Fibroblast of the aortic adventitia (primary cell): ENCODE results near the gene SNX3. TPM values are rescaled to one million over a fixed set of nuclear protein-coding genes. Genes with fewer than 3 reads are reported as not detected.
"Not testable (repeated sequence)": the region's sequence is repeated elsewhere in the genome, so short reads cannot be mapped to it uniquely, and the experiment has no call there.

Source experiments
- DNase-seq: peaks from one replicate; pipeline ENCODE4 v3.0.0-alpha.2; 2010; ENCODE audit warnings: low read depth
- H3K4me3 ChIP-seq: 2 replicates; pipeline ENCODE4 v1.5.1; 2011; ENCODE audit warnings: low read depth, mild to moderate bottlenecking, control low read depth, low read length, moderate library complexity
- total RNA-seq: library from RNA; depleted of rRNA; stranded (reverse); fragments of >200 nt; gene quantifications from 2 replicates; pipeline ENCODE4 v1.2.3, GENCODE V29; 2012; ENCODE audit warnings: low replicate concordance
- TF ChIP-seq, protein P1 (sequence below): IDR thresholded peaks from 2 replicates; pipeline ENCODE4 v1.5.1; 2011; ENCODE audit warnings: mild to moderate bottlenecking, low read length, control low read depth, inconsistent platforms; ENCODE audit not compliant: insufficient read depth

The SNX3 gene
- total RNA-seq = 165 and 266 TPM in 2 replicates

DNA sequence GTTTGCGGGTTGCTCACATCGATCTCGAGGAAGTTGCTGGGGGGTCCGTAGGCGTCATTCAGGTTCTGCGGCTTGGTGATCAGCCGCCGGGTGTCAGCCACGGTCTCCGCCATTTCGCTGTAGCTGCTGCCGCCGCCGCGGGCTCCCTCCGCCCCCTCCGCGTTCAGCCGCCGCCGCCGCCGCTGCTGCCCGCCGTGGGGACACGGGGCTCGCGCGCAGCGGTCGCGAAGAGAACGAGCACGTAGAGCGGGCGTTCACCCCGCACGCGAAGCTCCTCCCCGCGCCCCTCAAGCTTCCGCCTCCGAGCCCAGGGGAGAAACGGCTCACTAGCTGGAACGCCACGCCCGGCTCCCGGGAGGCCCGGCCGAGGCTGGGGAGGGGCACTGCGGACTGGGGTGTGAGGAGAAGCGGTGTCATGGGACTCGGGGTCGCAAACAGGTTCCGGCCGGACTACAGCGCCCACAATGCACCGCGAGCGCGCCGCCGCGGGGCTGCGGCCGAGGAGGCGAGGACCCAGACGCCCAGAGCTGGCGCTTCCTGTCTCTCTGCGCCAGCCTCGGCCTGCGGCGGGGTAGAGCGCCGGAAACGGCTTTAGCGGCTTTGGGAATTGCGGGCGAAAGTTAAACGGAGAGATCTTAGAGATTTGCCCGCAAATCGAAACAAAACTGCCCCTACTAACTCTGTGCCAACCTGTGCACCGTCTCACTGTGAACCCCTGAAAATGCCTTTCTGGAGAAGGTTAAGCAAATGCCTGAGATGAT is at the start of gene SNX3:
TSS of gene SNX3 (minus strand) at position 232 of the 761 bp plus-strand sequence. CDS start at position 113, 119 bp downstream.
- TF ChIP-seq, protein P1, sequence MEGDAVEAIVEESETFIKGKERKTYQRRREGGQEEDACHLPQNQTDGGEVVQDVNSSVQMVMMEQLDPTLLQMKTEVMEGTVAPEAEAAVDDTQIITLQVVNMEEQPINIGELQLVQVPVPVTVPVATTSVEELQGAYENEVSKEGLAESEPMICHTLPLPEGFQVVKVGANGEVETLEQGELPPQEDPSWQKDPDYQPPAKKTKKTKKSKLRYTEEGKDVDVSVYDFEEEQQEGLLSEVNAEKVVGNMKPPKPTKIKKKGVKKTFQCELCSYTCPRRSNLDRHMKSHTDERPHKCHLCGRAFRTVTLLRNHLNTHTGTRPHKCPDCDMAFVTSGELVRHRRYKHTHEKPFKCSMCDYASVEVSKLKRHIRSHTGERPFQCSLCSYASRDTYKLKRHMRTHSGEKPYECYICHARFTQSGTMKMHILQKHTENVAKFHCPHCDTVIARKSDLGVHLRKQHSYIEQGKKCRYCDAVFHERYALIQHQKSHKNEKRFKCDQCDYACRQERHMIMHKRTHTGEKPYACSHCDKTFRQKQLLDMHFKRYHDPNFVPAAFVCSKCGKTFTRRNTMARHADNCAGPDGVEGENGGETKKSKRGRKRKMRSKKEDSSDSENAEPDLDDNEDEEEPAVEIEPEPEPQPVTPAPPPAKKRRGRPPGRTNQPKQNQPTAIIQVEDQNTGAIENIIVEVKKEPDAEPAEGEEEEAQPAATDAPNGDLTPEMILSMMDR = peak; percentile 17
- H3K4me3 ChIP-seq = peak within 1 kb of the TSS; percentile 86
- DNase-seq = peak; percentile 95

DNA sequence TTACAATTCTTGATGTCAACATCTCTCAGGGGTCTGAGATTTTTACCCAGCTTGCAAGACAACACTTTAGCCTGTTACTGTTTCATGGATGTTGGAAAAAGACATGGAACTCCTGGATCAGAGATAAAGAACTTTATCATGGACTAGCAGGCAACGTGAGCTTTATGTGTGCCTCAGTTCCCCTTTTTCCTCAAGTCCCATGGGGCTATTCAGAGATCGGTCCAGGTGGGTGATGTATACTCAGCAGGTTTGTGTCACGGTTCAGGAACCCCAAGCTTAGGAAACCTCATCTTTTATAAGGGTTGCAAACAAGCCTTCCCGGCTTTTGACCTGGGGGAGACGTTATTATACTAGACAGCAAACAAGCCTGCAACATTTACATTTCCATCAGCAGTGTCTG is 49.0 kb upstream of the SNX3 start:
- H3K4me3 ChIP-seq = no peak overlapping the region
- DNase-seq = no peak

DNA sequence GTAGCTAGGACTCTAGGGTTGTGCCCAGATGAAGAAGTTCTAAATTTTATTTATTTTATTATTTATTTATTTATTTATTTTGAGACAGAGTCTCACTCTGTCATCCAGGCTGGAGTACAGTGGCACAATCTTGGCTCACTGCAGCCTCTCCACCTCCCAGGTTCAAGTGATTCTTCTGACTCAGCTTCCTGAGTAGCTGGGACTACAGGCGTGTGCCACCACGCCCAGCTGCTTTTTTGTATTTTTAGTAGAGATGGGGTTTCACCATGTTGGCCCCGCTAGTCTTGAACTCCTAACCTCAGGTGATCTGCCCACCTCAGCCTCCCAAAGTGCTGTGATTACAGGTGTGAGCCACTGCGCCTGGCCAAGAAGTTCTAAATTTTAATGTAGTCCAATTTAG is 47.8 kb upstream of the SNX3 start:
- not testable (repeated sequence) for H3K4me3 ChIP-seq, DNase-seq

More for the DNA sequence above, 49.0 kb upstream of the SNX3 start:
- TF ChIP-seq, protein P1 = no peak

DNA sequence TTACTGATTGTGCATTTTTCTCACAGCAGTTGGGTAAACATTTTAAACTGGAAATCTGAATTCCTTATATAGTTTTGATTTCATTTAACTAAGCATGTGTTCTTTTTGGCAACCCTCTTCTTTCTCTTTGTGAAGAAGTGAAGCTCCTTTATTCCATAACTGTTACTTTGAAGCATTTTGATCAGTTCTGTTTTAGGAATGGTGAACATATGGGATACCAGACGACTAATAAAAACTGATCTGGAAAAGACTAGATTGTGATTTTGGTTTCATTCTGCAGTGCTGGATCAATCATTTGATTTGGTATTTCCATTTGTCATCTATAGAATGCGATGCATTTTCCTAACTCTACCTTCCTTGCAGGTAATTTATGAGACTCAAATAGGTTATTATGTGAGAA is 43.8 kb upstream of the SNX3 start:
- DNase-seq = no peak
- no peak overlapping the region for H3K4me3 ChIP-seq
- TF ChIP-seq, protein P1 = no peak

DNA sequence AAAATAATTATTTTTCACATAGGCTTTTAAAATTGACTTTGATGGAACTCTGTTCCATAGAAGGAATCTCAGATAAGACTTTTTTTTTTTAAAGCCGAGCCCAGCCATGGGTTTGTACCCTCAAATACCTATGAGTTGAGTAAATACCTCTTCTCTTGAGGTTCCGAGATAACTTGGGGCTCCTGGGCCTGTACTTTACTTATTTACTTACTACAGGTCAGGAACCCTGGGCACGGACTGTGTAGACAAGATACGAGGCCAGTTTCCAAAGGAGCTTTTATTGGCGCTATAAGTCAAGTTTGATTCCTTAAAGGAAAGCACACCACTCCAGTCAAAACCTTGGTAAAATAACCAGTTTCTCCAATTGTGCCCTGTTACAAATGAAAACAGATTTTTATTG is 41.5 kb upstream of the SNX3 start:
- TF ChIP-seq, protein P1 = no peak
- no peak overlapping the region for H3K4me3 ChIP-seq
- DNase-seq = no peak

DNA sequence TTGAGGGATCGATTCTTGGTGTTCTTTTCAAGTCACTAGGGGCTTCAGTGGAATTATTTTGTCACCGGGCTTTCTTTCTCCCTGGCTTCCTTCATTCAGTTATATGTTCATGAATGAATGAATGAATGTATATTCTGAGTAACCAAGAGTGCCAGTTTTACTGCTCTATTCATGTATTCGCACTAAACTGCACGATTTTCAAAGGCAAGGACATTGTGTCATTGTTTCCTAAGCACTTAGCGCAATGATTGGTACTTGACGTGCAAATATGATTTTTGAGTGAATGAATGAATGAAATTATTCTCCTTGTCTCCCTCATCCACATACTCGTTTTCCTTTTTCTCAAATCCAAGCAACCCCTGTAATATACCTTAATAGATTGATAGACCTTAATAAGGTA is 34.8 kb upstream of the SNX3 start:
- H3K4me3 ChIP-seq = peak overlapping the region; percentile 80
- TF ChIP-seq, protein P1 = no peak
- DNase-seq = no peak

DNA sequence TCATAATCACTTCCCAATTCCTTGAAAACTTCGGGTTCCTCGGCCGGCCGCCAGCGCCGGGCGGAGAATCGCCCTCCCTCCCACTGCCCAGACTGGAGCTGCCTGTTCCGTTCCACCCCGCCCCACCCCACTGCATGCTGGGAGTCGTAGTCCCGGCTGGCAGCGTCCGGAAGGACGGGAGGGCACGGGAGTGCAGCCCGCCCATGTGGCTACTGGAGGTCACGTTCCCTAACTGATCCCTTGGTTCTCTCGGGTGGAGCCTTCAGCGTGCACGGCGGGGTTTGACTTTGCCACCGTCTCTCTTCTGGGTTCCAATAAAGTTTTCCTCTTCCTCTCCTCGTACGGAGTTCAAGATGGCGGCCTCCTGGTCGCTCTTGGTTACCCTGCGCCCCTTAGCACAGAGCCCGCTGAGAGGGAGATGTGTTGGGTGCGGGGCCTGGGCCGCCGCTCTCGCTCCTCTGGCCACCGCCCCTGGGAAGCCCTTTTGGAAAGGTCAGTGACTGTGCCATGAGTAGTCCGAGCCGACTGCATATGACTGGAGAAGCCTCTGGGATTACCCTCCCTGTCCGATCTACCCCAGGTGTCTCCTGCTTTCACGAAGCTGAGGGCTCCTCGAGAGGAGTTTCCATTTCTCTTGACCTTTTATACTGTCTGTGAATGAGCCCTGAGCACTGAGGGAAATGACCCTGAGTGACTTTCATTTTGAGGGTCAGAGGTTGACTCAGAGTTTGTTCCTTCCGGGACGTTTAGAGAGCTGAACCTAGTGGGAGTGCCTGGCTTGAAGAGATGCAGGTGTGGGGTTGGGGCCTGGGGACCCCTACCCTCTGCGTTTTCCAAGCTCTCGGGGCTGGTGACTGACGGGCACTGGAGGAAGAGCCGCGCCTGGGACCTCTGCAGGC is 34.1 kb upstream of the SNX3 start, which contains the start of gene AFG1L:
TSS of gene AFG1L (plus strand) at position 328 of the 899 bp plus-strand sequence. CDS start at position 354, 26 bp downstream.
- peak; percentile 84 for DNase-seq
- TF ChIP-seq, protein P1 = no peak

More for the DNA sequence above, 34.1 kb upstream of the SNX3 start, which contains the start of gene AFG1L:
- H3K4me3 ChIP-seq = peak within 1 kb of the TSS; percentile 80
